ENCODE results near the gene OPN3.

OPN3 gene

DNA sequence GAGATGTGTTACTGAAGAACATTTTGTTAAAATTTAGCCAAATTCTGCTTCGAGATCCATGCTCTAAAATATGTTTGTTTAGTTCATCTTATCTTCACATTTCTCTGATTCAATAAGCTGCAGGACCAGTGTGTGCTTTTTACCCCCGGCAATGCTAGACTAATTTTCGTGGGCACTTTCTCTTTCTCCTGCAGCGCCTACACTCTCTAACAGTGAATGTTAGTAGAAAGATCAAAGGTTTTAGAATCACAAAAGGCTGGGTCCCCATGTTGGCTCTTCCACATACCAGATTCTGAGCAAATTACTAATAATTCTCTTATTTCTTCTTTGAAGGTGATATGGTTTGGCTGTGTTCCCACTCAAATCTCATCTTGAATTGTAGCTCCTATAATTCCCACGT, 8.5 kb downstream of the OPN3 start:
- H3K27ac ChIP-seq = no peak overlapping the region
- no peak for TF ChIP-seq ZFX (IDR thresholded peaks at IDR 0.05)
- TF ChIP-seq, protein P1, sequence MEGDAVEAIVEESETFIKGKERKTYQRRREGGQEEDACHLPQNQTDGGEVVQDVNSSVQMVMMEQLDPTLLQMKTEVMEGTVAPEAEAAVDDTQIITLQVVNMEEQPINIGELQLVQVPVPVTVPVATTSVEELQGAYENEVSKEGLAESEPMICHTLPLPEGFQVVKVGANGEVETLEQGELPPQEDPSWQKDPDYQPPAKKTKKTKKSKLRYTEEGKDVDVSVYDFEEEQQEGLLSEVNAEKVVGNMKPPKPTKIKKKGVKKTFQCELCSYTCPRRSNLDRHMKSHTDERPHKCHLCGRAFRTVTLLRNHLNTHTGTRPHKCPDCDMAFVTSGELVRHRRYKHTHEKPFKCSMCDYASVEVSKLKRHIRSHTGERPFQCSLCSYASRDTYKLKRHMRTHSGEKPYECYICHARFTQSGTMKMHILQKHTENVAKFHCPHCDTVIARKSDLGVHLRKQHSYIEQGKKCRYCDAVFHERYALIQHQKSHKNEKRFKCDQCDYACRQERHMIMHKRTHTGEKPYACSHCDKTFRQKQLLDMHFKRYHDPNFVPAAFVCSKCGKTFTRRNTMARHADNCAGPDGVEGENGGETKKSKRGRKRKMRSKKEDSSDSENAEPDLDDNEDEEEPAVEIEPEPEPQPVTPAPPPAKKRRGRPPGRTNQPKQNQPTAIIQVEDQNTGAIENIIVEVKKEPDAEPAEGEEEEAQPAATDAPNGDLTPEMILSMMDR (conservative IDR thresholded peaks at IDR 0.05) = no peak

DNA sequence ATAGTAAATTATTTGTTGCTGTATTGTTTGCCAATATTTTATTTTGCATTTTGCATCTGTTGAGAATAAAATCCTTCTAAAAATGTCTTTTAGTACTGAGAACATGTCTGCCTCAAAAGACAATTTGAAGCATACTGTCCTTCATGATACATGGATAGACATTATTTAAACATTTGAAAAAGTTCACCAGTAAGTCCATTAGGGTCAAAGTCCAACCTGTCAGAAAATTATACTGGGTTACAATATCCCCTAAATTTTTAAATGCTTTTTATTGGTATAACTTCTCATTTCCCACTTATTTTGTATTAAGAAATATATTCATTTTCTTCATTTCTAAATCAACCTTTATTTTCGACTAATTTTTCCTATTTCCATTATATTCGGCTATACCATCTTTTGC, 9.3 kb downstream of the OPN3 start:
- TF ChIP-seq ZFX (IDR thresholded peaks at IDR 0.05) = no peak
- TF ChIP-seq, protein P1 (conservative IDR thresholded peaks at IDR 0.05) = no peak

DNA sequence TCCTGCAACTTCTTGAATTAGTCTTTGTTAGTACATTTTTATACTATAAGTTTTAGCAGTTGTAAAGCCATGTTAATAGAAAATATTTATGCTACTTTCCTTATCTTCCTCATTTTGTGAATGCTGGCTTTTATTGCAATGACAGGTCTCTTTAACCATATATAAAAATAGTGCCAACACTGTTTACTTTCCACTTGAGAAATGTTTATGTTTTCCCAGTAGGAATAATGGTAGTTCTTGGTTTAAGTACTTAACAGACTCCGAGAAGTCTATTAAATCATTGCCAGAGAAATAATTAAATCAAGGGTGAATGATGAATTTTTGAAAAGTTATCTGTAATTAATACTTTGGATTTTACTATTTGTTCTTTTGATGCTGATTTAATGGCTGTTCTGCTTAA, 9.7 kb downstream of the OPN3 start:
- TF ChIP-seq ZFX (IDR thresholded peaks at IDR 0.05) = no peak
- TF ChIP-seq, protein P1 (conservative IDR thresholded peaks at IDR 0.05) = no peak
- H3K27ac ChIP-seq = no peak overlapping the region

More for the DNA sequence above, 9.3 kb downstream of the OPN3 start:
- H3K27ac ChIP-seq = no peak overlapping the region

DNA sequence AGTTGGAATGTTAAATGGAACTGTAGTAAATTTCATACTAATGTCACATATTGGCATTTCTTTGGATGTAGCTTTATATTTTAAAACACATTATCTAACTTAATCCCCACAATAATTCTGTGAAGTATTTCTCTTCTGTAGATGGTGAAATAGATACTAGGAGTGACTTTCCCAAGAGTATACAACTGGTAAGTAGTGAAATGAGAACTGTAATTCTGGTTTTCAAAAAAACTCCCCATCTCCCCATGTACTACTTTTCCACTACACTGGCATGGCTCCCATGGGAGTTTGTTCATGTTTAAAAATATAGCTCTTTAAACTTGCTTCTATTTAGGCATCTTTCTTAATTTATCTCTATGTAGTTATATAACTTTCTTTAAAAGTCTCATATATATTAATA, 10.2 kb downstream of the OPN3 start:
- no peak for TF ChIP-seq ZFX (IDR thresholded peaks at IDR 0.05)
- TF ChIP-seq, protein P1 (conservative IDR thresholded peaks at IDR 0.05) = no peak
- no peak overlapping the region for H3K27ac ChIP-seq

DNA sequence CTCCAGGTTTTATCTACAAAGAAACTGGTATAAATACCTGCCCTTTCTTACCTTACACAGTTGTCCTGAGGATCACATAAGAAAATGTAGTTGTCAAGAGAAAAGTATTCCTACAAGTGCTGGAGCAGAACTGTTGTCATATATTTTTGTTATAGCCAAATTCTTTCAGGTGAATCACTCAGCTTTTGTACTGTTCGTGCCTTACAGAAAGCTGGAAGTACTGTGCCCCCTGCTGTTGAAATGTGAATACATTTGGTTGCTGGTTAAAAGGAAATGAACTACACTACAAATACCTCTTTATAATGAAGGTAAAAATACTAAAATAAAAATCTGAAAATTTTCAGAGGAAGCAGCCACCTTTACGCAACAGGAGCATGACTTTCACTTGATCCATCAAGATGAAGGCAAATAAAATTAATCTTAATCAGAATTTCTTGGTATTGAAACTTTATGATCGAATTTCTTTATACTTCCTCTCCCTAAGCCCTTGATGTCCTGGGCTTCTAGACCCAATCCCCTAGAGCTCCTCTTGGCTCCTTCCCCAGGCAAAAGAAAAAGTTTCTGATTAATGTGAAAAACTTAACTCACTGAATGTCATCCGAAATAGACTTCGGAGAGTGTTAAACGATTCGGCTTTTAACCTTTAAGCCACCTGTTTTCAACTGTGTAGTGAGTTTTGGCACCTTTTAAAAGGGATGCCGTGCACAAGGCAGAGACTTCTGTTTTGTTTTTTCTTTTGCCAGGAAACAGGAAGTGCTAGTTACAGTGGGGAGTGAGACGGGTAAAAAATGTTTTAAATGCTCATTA, 12.5 kb downstream of the OPN3 start:
- no peak overlapping the region for H3K27ac ChIP-seq
- no peak for TF ChIP-seq ZFX (IDR thresholded peaks at IDR 0.05)
- TF ChIP-seq, protein P1 (conservative IDR thresholded peaks at IDR 0.05) = peak; percentile 80

DNA sequence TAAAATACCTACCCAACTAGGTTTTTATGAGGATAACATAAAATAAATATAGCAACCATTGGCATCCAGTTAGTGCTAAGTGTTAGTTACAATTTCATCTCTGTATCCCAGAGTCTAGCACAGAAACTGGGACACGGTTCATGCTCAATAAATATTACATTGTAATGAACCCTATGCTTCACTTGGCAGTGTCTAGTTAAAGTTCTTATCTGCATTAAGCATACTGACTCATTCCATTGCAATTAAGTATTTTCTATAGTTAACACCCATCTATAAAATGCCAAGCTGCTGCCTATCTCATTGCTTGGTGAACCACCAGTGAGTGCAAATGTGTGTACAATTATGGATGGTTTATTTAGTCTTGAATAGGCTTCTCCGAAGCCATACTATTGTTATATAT, 15.2 kb downstream of the OPN3 start:
- H3K27ac ChIP-seq = no peak overlapping the region
- TF ChIP-seq, protein P1 (conservative IDR thresholded peaks at IDR 0.05) = no peak
- no peak for TF ChIP-seq ZFX (IDR thresholded peaks at IDR 0.05)

DNA sequence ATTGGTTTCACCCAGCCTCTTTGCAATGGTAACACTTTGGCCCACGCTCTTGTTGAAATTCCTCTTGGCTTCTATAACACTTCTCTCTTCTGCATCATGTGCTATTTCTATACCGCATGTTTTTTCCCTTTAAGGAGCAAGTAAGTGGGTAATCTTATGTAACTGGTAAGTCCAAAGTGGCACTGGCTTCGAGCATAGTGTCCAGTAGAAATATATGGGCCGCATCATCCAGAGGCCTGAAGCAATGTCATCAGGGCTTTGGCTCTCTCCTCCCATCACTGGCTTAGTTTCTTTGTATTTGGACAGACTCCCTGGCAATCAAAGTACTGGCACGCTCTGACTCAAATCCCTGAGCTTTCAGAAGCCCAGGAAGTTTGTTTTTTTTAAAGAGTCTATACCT, 17.5 kb downstream of the OPN3 start:
- TF ChIP-seq, protein P1 (conservative IDR thresholded peaks at IDR 0.05) = no peak
- no peak for TF ChIP-seq ZFX (IDR thresholded peaks at IDR 0.05)

More for the DNA sequence above, 17.5 kb downstream of the OPN3 start:
- no peak overlapping the region for H3K27ac ChIP-seq

All from C4-2B (cell line).